Measurements from ENCODE around the gene PSMC4.
"Not testable (repeated sequence)": the region's sequence is repeated elsewhere in the genome, so short reads cannot be mapped to it uniquely, and the experiment has no call there.

Gene PSMC4

GRCh38 chr19:39946532-39946931 is 24.4 kb upstream of the PSMC4 start:
- peak; percentile 84 for DNase-seq (ENCODE audit: low spot score)

GRCh38 chr19:39949026-39949747 is 21.8 kb upstream of the PSMC4 start:
- DNase-seq (ENCODE audit: low spot score), result no peak

GRCh38 chr19:39951065-39951650 is 19.8 kb upstream of the PSMC4 start:
- DNase-seq (ENCODE audit: low spot score), result no peak

GRCh38 chr19:39951686-39952085 is 19.3 kb upstream of the PSMC4 start:
- DNase-seq (ENCODE audit: low spot score), result peak; percentile 68

GRCh38 chr19:39953915-39954314 is 17.1 kb upstream of the PSMC4 start:
- no peak for DNase-seq (ENCODE audit: low spot score)

GRCh38 chr19:39957886-39958285 is 13.1 kb upstream of the PSMC4 start:
- not testable (repeated sequence) for DNase-seq (ENCODE audit: low spot score)

- not testable (repeated sequence) for DNase-seq (ENCODE audit: low spot score)
Measured at GRCh38 chr19:39958942-39959341, 12.0 kb upstream of the PSMC4 start.

GRCh38 chr19:39959407-39959806 is 11.6 kb upstream of the PSMC4 start:
- DNase-seq (ENCODE audit: low spot score), result not testable (repeated sequence)

GRCh38 chr19:39963898-39964297 is 7.1 kb upstream of the PSMC4 start:
- DNase-seq (ENCODE audit: low spot score), result no peak

GRCh38 chr19:39966617-39967016 is 4.3 kb upstream of the PSMC4 start:
- no peak for DNase-seq (ENCODE audit: low spot score)

GRCh38 chr19:39967561-39967960 is 3.4 kb upstream of the PSMC4 start:
- DNase-seq (ENCODE audit: low spot score), result no peak

- no peak for DNase-seq (ENCODE audit: low spot score)
Measured at GRCh38 chr19:39968789-39969188, 2.2 kb upstream of the PSMC4 start.

- no peak for DNase-seq (ENCODE audit: low spot score)
Measured at GRCh38 chr19:39969266-39969665, 1.7 kb upstream of the PSMC4 start.

GRCh38 chr19:39969681-39970424 is 1.1 kb upstream of the PSMC4 start:
- no peak for DNase-seq (ENCODE audit: low spot score)

GRCh38 chr19:39970425-39970674 is 615 bp upstream of the PSMC4 start:
- no peak for DNase-seq (ENCODE audit: low spot score)

- no peak for DNase-seq (ENCODE audit: low spot score)
Measured at GRCh38 chr19:39971380-39972035, 543 bp downstream of the PSMC4 start.

- no peak for DNase-seq (ENCODE audit: low spot score)
Measured at GRCh38 chr19:39974377-39975155, 3.6 kb downstream of the PSMC4 start.

- DNase-seq (ENCODE audit: low spot score), result no peak
Measured at GRCh38 chr19:39982883-39983282, 11.9 kb downstream of the PSMC4 start.

- DNase-seq (ENCODE audit: low spot score), result no peak
Measured at GRCh38 chr19:39983695-39984300, 12.8 kb downstream of the PSMC4 start.

GRCh38 chr19:39986643-39987042 is 15.7 kb downstream of the PSMC4 start:
- DNase-seq (ENCODE audit: low spot score), result no peak

GRCh38 chr19:39987167-39987566 is 16.2 kb downstream of the PSMC4 start:
- no peak for DNase-seq (ENCODE audit: low spot score)

- no peak for DNase-seq (ENCODE audit: low spot score)
Measured at GRCh38 chr19:39987596-39987995, 16.6 kb downstream of the PSMC4 start.
